Uterus (tissue), 4 donors: Measurements from ENCODE around the gene OR52E4. TPM values are rescaled to one million over a fixed set of nuclear protein-coding genes. Genes with fewer than 3 reads are reported as not detected.

Experiments
- DNase-seq, 2 donors: peaks; one replicate each; pipeline ENCODE4 v3.0.0-alpha.2; 2019 to 2020
- H3K27ac ChIP-seq, 2 donors: fragments of 200-600 bp; sonication (generic); 1 replicate in 1 of 2; 2 replicates in 1 of 2; pipeline ENCODE4 v1.5.1; 2016 to 2018
- H3K27me3 ChIP-seq, 2 donors: fragments of 200-600 bp; sonication (generic); one replicate each; pipeline ENCODE4 v1.5.1; 2018 to 2019; ENCODE audit warnings: control low read depth in 1 of 2
- H3K36me3 ChIP-seq, 2 donors: fragments of 200-600 bp; sonication (generic); one replicate each; pipeline ENCODE4 v1.5.1; 2019; ENCODE audit warnings: control low read depth in 1 of 2
- H3K4me1 ChIP-seq, 2 donors: fragments of 200-600 bp; sonication (generic); one replicate each; pipeline ENCODE4 v1.5.1; 2018 to 2019; ENCODE audit warnings: control low read depth in 1 of 2
- H3K4me3 ChIP-seq, 2 donors: fragments of 200-600 bp; sonication (generic); 1 replicate in 1 of 2; 2 replicates in 1 of 2; pipeline ENCODE4 v1.5.1; 2018 to 2019; ENCODE audit warnings: mild to moderate bottlenecking in 1 of 2
- H3K9me3 ChIP-seq, 2 donors: fragments of 200-600 bp; sonication (generic); one replicate each; pipeline ENCODE4 v1.5.1; 2019; ENCODE audit warnings: control low read depth in 1 of 2
- CTCF ChIP-seq, 4 experiments: fragments of 200-600 bp in 2 of 4; fragments of 450-650 bp in 2 of 4; sonication (generic) in 2 of 4; IDR thresholded peaks; one replicate each; pipeline ENCODE4 v1.5.1; 2016 to 2019; ENCODE audit warnings: antibody characterized with exemption in 4 of 4, mild to moderate bottlenecking in 2 of 4, moderate library complexity in 1 of 4
- POLR2A ChIP-seq, 2 donors: fragments of 450-650 bp; IDR thresholded peaks; one replicate each; pipeline ENCODE4 v1.6.1; 2016; ENCODE audit warnings: antibody characterized with exemption in 2 of 2, mild to moderate bottlenecking in 1 of 2, moderate library complexity in 1 of 2
- intact Hi-C: fragments of 100-400 bp; cut with DNase I; formaldehyde crosslinking; loops from one replicate; pipeline ENCODE4 v1.15.1; 2023; ENCODE audit warnings: low total_unique reads
- total RNA-seq, 4 donors: library from RNA; depleted of rRNA in 3 of 4; stranded (reverse); fragments of >200 nt in 3 of 4; gene quantifications; one replicate each; pipeline versions ENCODE4 v1.1.0 to v1.2.4, GENCODE V29; 2014 to 2023
- donor health status: DM: yes; HTN: yes; CAD: no.

Gene OR52E4
- total RNA-seq, 4 donors from 2014 or later: not detected

- Histone ChIP-seq H3K36me3 (no peaks in the 10 kb centered on the region), H3K4me1 (no peaks in the 10 kb centered on the region), H3K27me3 (no peaks in the 10 kb centered on the region), H3K27ac (no peak overlapping the region), H3K4me3 (no peak overlapping the region), H3K9me3 (no peaks in the 10 kb centered on the region)
- no peak for TF ChIP-seq CTCF (IDR thresholded peaks at IDR 0.05)
- no peak for TF ChIP-seq POLR2A (IDR thresholded peaks at IDR 0.05)
- DNase-seq: no peak
- intact Hi-C loops: no loop called here
Observed at GRCh38 chr11:5933116-5933515, 52.7 kb downstream of the OR52E4 start.

Other genes with a start within 250 kb of the OR52E4 start
- gene TRIM5, start 195.6 kb upstream of the OR52E4 start, total RNA-seq: 10 to 100 TPM in 3 of 4 donors, 1 to 10 TPM in 1; 4.4 to 50.4 (median 37.4) TPM
- 10 to 100 TPM; 10.9 to 64.8 (median 25.4) TPM for gene TRIM22, start 190.8 kb upstream of the OR52E4 start, total RNA-seq
- under 1 TPM in 1 of 4 donors, not detected in 3; 0.79 TPM for gene OR56B1, start 144.2 kb upstream of the OR52E4 start, total RNA-seq
- 1 to 10 TPM in 1 of 4 donors, not detected in 3; 1.9 TPM for gene OR52N4, start 126.4 kb upstream of the OR52E4 start, total RNA-seq
- under 1 TPM in 1 of 4 donors, not detected in 3; 0.14 TPM for gene OR52N5, start 97.3 kb upstream of the OR52E4 start, total RNA-seq
- gene OR52N1, start 89.4 kb upstream of the OR52E4 start, total RNA-seq: under 1 TPM in 1 of 4 donors, not detected in 3; 0.07 TPM
- not detected for gene OR52N2, start 71.7 kb upstream of the OR52E4 start, total RNA-seq
- gene OR52E6, start 38.7 kb upstream of the OR52E4 start, total RNA-seq: not detected
- not detected for gene OR52E8, start 22.9 kb upstream of the OR52E4 start, total RNA-seq
- gene OR52E5, start 12.6 kb downstream of the OR52E4 start, total RNA-seq: not detected
- gene OR56A3, start 61.6 kb downstream of the OR52E4 start, total RNA-seq: not detected
- not detected for gene OR56A5, start 87.9 kb downstream of the OR52E4 start, total RNA-seq
- not detected for gene OR52L1, start 106.4 kb downstream of the OR52E4 start, total RNA-seq
- not detected for gene OR56A4, start 126.3 kb downstream of the OR52E4 start, total RNA-seq
- under 1 TPM in 2 of 4 donors, not detected in 2; 0.07 to 0.12 TPM for gene OR56A1, start 150.1 kb downstream of the OR52E4 start, total RNA-seq
- not detected for gene OR56B4, start 227.1 kb downstream of the OR52E4 start, total RNA-seq